Tibial artery (tissue), 4 donors: Measurements from ENCODE around the gene HABP2.

Experiments
- DNase-seq, 2 donors: peaks; one replicate each; pipeline ENCODE4 v3.0.0-alpha.2; 2019
- H3K27ac ChIP-seq, 2 donors: fragments of 200-600 bp; sonication (generic) in 1 of 2; 1 replicate in 1 of 2; 2 replicates in 1 of 2; pipeline ENCODE4 v1.5.1; 2018 to 2019; ENCODE audit warnings: mild to moderate bottlenecking in 1 of 2
- H3K27me3 ChIP-seq, 2 donors: fragments of 200-600 bp; sonication (generic) in 1 of 2; one replicate each; pipeline versions ENCODE4 v1.5.1 to v1.6.0; 2016 to 2019
- H3K36me3 ChIP-seq, 3 donors: fragments of 200-600 bp; sonication (generic) in 2 of 3; one replicate each; pipeline ENCODE4 v1.5.1; 2016 to 2019; ENCODE audit warnings: mild to moderate bottlenecking in 2 of 3
- H3K4me1 ChIP-seq, 4 donors: fragments of 200-600 bp; sonication (generic) in 2 of 4; 1 replicate in 3 of 4; 2 replicates in 1 of 4; pipeline ENCODE4 v1.5.1; 2016 to 2019
- H3K4me3 ChIP-seq, 2 donors: fragments of 200-600 bp; sonication (generic) in 1 of 2; 1 replicate in 1 of 2; 2 replicates in 1 of 2; pipeline ENCODE4 v1.5.1; 2018 to 2019; ENCODE audit warnings: mild to moderate bottlenecking in 2 of 2
- H3K9me3 ChIP-seq, 3 donors: fragments of 200-600 bp; sonication (generic) in 1 of 3; one replicate each; pipeline ENCODE4 v1.5.1; 2016 to 2019
- intact Hi-C: fragments of 100-400 bp; cut with DNase I; formaldehyde crosslinking; loops from one replicate; pipeline ENCODE4 v1.15.0; 2023; ENCODE audit warnings: low total_unique reads
- TF ChIP-seq, protein P1 (sequence below), 2 experiments: fragments of 200-600 bp in 1 of 2; fragments of 450-650 bp in 1 of 2; IDR thresholded peaks; one replicate each; pipeline ENCODE4 v1.5.1; 2017 to 2019; ENCODE audit warnings: antibody characterized with exemption in 2 of 2, mild to moderate bottlenecking in 1 of 2, moderate library complexity in 1 of 2

The HABP2 gene

DNA sequence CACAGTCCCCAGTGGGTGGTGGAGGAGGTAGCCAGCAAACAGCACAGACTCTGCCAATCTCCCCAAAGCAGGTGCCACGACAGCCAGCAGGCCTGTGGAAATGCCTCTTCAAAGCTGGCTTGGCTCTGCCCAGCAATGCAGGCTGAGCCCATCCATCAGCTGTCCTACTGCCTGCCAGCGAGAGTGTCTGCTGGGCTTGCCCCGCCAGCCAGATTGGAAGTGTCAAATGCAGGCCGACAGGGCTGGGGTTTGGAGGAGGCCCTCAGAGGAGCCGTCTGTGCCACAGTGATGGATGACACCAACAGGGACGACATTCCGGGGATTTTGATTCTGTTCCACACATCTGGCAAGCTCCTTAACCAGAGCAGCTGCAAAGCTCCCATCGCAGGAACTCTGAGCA, 16.7 kb downstream of the HABP2 start:
- intact Hi-C loops = no loop called here
- DNase-seq = no peak
- TF ChIP-seq, protein P1, sequence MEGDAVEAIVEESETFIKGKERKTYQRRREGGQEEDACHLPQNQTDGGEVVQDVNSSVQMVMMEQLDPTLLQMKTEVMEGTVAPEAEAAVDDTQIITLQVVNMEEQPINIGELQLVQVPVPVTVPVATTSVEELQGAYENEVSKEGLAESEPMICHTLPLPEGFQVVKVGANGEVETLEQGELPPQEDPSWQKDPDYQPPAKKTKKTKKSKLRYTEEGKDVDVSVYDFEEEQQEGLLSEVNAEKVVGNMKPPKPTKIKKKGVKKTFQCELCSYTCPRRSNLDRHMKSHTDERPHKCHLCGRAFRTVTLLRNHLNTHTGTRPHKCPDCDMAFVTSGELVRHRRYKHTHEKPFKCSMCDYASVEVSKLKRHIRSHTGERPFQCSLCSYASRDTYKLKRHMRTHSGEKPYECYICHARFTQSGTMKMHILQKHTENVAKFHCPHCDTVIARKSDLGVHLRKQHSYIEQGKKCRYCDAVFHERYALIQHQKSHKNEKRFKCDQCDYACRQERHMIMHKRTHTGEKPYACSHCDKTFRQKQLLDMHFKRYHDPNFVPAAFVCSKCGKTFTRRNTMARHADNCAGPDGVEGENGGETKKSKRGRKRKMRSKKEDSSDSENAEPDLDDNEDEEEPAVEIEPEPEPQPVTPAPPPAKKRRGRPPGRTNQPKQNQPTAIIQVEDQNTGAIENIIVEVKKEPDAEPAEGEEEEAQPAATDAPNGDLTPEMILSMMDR (IDR thresholded peaks at IDR 0.05) = no peak
- no peak overlapping the region for H3K4me3 ChIP-seq
- no peaks in the 10 kb centered on the region for H3K36me3 ChIP-seq
- peaks cover 0 to 4% (median 0%) of the 10 kb centered on the region in 3 donors for H3K9me3 ChIP-seq
- H3K27ac ChIP-seq = no peak overlapping the region
- H3K4me1 ChIP-seq = no peaks in the 10 kb centered on the region
- H3K27me3 ChIP-seq = no peaks in the 10 kb centered on the region

DNA sequence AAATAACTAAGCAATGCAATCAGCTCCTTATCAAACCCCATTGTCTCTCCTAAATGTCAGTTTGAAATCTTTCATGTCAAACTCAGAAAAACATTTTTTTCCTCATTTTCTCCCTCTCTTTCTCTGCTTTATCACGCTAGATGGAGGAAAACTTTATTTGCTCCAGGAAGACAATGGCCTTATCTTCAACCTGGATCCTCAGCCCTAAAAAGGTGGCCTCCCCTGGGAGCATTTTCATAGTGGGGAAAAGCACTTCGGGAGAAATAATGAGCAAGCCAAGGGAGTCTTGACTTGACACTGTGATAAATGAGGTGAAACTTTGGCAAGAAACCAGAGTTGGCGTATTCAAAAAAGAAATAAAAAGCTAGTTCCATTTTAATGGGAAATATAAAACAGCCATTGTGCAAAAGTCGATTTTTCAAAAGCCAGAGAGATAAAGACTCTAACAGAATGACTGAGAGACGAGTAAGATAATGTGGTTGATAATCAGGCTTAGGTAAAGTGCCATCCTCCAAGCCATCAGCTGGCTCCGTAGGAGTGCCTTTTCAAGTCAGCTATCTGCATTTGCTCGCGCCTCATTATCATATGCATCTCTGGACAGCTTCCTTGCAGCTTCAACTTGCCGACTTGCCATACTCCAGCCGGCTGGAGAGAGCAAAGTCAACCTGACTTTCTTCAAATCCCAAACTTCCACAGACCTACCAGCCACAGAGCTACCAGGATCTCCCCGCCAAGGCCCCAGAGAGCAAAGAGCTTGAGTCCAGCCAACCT, 19.9 kb downstream of the HABP2 start:
- no peaks in the 10 kb centered on the region for H3K4me1 ChIP-seq
- no peaks in the 10 kb centered on the region for H3K36me3 ChIP-seq
- no peak overlapping the region for H3K27ac ChIP-seq
- no peak overlapping the region for H3K4me3 ChIP-seq
- H3K27me3 ChIP-seq = no peaks in the 10 kb centered on the region
- intact Hi-C loops = no loop called here
- TF ChIP-seq, protein P1 (IDR thresholded peaks at IDR 0.05) = no peak
- peaks cover 0 to 4% (median 0%) of the 10 kb centered on the region in 3 donors for H3K9me3 ChIP-seq
- DNase-seq = no peak

DNA sequence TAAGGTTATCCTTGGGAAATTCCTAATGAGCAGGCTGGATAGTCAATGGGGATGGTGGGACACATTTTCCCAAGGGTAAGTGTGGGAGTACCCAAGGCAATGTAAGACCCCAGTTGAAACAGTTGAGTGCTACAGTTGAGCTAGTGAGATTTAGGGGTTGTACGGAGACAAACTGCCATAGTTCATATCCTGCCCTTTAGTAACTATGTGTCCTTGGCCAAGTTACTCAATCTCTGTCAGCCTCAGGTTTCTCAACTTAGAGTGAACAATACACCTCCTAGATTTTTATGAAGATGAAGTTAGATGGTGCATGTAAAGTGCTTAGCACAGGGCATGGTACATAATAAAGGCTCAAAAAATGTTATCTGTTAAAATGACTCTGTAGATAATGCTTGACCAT, 20.5 kb downstream of the HABP2 start:
- Histone ChIP-seq H3K27me3 (no peaks in the 10 kb centered on the region), H3K4me1 (no peaks in the 10 kb centered on the region), H3K27ac (no peak overlapping the region), H3K36me3 (no peaks in the 10 kb centered on the region), H3K9me3 (peaks cover 0 to 4% (median 0%) of the 10 kb centered on the region in 3 donors), H3K4me3 (no peak overlapping the region)
- intact Hi-C loops = no loop called here
- DNase-seq = no peak
- TF ChIP-seq, protein P1 (IDR thresholded peaks at IDR 0.05) = no peak

DNA sequence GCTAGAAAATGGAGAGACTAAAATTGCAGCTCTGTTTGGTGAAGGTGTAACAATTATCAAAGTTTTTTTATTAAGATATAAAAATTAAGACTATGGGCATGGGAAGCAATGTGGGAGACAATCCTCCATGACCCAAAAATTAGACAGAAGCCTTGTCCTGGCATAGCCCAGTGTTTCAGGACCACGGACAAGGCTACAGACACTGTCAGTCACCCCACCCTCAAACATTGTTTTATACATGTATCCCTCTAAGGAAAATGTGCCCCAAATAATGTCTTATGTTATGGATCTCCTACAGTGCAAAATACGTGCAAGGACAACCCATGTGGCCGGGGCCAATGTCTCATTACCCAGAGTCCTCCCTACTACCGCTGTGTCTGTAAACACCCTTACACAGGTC, 24.0 kb downstream of the HABP2 start:
- TF ChIP-seq, protein P1 (IDR thresholded peaks at IDR 0.05) = no peak
- intact Hi-C loops = no loop called here
- Histone ChIP-seq H3K27ac (no peak overlapping the region), H3K4me1 (no peaks in the 10 kb centered on the region), H3K36me3 (no peaks in the 10 kb centered on the region), H3K4me3 (no peak overlapping the region), H3K27me3 (no peaks in the 10 kb centered on the region), H3K9me3 (no peaks in the 10 kb centered on the region)
- DNase-seq = no peak

DNA sequence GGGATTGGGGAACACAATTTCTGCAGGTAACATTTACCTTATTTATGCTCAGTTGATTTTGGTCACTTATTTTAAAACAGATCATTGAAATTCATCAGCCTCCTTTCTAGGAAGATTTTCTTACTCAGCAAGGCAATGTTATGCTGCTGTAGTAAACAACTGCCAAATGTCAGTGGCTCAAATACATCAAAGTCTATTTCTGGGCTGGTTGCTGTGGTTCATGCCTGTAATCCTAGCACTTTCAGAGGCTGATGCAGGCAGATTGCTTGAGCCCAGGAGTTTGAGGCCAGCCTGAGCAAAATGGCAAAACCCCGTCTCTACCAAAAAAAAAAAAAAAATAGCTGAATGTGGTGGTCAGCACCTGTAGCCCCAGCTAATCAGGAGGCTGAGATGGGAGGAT, 25.9 kb downstream of the HABP2 start:
- intact Hi-C loops = no loop called here
- Histone ChIP-seq H3K27me3 (no peaks in the 10 kb centered on the region), H3K9me3 (no peaks in the 10 kb centered on the region), H3K27ac (no peak overlapping the region), H3K36me3 (no peaks in the 10 kb centered on the region), H3K4me3 (no peak overlapping the region), H3K4me1 (no peaks in the 10 kb centered on the region)
- TF ChIP-seq, protein P1 (IDR thresholded peaks at IDR 0.05) = no peak
- DNase-seq = no peak
